Prostate gland (tissue), 2 donors: ENCODE results near the gene SLC35G3. TPM values are rescaled to one million over a fixed set of nuclear protein-coding genes. Genes with fewer than 3 reads are reported as not detected.
"Not testable (repeated sequence)": the region's sequence is repeated elsewhere in the genome, so short reads cannot be mapped to it uniquely, and the experiment has no call there.

Experiments used
- DNase-seq: peaks from one replicate; pipeline ENCODE4 v3.0.0-alpha.2; 2019; ENCODE audit warnings: low spot score
- H3K27ac ChIP-seq, 2 donors: fragments of 200-600 bp; sonication (generic); 2 replicates each; pipeline ENCODE4 v1.5.1; 2017 to 2019
- H3K27me3 ChIP-seq: fragments of 200-600 bp; sonication (generic); replicated peaks from 2 replicates; pipeline ENCODE4 v1.5.1; 2019; ENCODE audit not compliant: insufficient read depth
- H3K36me3 ChIP-seq, 2 donors: fragments of 200-600 bp; sonication (generic); 1 replicate in 1 of 2; 2 replicates in 1 of 2; pipeline versions ENCODE4 v1.5.1 to v1.8.1; 2017 to 2019
- H3K4me1 ChIP-seq: fragments of 200-600 bp; sonication (generic); replicated peaks from 2 replicates; pipeline ENCODE4 v1.5.1; 2019
- H3K4me3 ChIP-seq, 2 donors: fragments of 200-600 bp; sonication (generic); 2 replicates each; pipeline ENCODE4 v1.5.1; 2017 to 2019
- H3K9me3 ChIP-seq: fragments of 200-600 bp; sonication (generic); 2 replicates; pipeline ENCODE4 v1.5.1; 2017
- POLR2A ChIP-seq: fragments of 450-650 bp; IDR thresholded peaks from one replicate; pipeline ENCODE4 v1.6.1; 2016; ENCODE audit warnings: antibody characterized with exemption, mild to moderate bottlenecking
- POLR2AphosphoS5 ChIP-seq: sonication (generic); formaldehyde crosslinking; IDR thresholded peaks from one replicate; pipeline ENCODE4 v1.6.1; 2017; ENCODE audit warnings: antibody characterized with exemption
- WGBS: methylation state at CpG from one replicate; pipeline ENCODE4 v1.1.5; 2018; 5-methylcytosine and 5-hydroxymethylcytosine counted together
- intact Hi-C: fragments of 100-400 bp; cut with DNase I; formaldehyde crosslinking; loops from one replicate; pipeline ENCODE4 v1.14.2; 2022
- total RNA-seq, 2 donors: library from RNA; depleted of rRNA; stranded (reverse); fragments of >200 nt; gene quantifications; one replicate each; pipeline ENCODE4 v1.1.0, GENCODE V29; 2016
- TF ChIP-seq, protein P1 (sequence below), 4 experiments: fragments of 200-600 bp in 2 of 4; fragments of 450-650 bp in 2 of 4; sonication (generic) in 2 of 4; IDR thresholded peaks; 1 replicate in 3 of 4; 2 replicates in 1 of 4; pipeline ENCODE4 v1.5.1; 2016 to 2019; ENCODE audit warnings: antibody characterized with exemption in 4 of 4, mild to moderate bottlenecking in 2 of 4, moderate library complexity in 2 of 4

SLC35G3 gene
- total RNA-seq, 2 donors from 2014 or later, result 0.34 TPM; not detected in 1

DNA sequence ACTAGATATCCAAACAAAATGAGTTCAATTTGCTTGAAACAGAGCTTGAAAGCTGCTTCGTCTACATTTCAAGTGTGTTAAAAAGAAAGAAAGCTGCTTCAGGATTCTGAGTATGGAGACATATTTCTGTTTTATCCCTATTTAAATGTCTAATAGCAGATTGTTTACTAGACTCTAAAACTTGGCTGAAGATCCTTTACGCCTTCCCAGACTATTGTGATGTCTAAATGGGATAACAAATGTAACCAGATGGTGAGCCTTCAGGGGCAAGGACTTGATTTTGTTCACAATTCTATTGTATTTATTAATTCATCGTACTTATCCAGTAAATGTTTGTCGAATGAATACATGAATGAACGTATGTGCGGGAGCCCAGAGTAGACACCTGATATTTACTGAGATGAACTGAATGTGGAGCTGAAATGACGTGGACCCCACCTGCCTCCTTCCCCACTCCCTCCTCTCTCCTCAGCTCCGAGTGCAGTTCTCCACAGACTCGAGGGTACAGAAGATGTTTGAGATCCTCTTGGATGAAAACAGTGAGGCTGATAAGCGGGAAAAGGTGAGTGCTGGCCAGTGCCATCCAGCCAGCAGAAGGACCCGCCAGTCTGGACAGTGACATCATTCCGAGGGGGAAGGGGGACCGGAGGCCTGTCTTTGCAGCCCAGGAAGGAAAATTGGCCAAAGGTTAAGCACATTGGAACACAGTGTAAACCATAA lies 41.6 kb downstream of the SLC35G3 start:
- intact Hi-C loops, result no loop called here

DNA sequence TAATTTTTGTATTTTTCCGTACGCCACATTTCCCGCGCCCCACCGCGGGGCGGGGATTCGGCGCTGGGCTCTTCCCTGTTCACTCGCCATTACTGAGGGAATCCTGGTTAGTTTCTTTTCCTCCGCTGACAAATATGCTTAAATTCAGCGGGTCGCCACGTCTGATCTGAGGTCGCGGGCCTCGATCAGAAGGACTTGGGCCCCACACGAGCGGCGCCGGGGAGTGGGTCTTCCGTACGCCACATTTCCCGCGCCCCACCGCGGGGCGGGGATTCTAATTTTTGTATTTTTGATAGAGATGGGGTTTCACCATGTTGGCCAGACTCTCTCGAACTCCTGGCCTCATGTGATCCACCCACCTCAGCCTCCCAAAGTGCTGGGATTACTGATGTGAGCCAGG lies 43.1 kb downstream of the SLC35G3 start:
- H3K36me3 ChIP-seq, H3K4me1 ChIP-seq, DNase-seq, H3K27ac ChIP-seq, H3K9me3 ChIP-seq, H3K27me3 ChIP-seq, intact Hi-C loops, H3K4me3 ChIP-seq: not testable (repeated sequence)
- WGBS, result 93% methylated on average over 29 of the region's 29 CpGs

More for the DNA sequence above, 41.6 kb downstream of the SLC35G3 start:
- no peaks in the 10 kb centered on the region for H3K36me3 ChIP-seq
- no peaks in the 10 kb centered on the region for H3K4me1 ChIP-seq
- no peaks in the 10 kb centered on the region for H3K9me3 ChIP-seq
- no peak overlapping the region for H3K4me3 ChIP-seq
- no peaks in the 10 kb centered on the region for H3K27me3 ChIP-seq
- WGBS, result 37% methylated on average over 13 of the region's 13 CpGs
- no peak for TF ChIP-seq POLR2A
- no peak for TF ChIP-seq POLR2AphosphoS5
- TF ChIP-seq, protein P1, sequence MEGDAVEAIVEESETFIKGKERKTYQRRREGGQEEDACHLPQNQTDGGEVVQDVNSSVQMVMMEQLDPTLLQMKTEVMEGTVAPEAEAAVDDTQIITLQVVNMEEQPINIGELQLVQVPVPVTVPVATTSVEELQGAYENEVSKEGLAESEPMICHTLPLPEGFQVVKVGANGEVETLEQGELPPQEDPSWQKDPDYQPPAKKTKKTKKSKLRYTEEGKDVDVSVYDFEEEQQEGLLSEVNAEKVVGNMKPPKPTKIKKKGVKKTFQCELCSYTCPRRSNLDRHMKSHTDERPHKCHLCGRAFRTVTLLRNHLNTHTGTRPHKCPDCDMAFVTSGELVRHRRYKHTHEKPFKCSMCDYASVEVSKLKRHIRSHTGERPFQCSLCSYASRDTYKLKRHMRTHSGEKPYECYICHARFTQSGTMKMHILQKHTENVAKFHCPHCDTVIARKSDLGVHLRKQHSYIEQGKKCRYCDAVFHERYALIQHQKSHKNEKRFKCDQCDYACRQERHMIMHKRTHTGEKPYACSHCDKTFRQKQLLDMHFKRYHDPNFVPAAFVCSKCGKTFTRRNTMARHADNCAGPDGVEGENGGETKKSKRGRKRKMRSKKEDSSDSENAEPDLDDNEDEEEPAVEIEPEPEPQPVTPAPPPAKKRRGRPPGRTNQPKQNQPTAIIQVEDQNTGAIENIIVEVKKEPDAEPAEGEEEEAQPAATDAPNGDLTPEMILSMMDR (IDR thresholded peaks at IDR 0.05), result no peak
- no peak for DNase-seq
- no peak overlapping the region for H3K27ac ChIP-seq

DNA sequence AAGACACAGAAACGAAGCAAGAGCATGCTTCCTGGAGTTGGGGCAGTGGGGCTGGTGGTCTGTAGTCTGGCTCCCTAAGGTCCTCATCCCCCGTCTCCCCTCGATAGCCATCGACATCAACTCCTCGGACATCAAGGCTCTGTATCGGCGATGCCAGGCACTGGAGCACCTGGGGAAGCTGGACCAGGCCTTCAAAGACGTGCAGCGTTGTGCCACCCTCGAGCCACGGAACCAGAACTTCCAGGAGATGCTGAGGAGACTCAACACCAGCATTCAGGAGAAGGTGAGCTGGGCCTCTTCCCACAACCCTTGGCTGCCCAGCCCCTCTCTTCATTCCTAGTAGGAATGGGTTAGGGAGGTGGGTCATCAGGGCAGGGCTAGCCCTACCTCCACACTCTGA lies 44.3 kb downstream of the SLC35G3 start:
- no peaks in the 10 kb centered on the region for H3K4me1 ChIP-seq
- H3K36me3 ChIP-seq, result no peaks in the 10 kb centered on the region
- H3K4me3 ChIP-seq, result no peak overlapping the region
- no peaks in the 10 kb centered on the region for H3K9me3 ChIP-seq
- intact Hi-C loops, result no loop called here
- TF ChIP-seq, protein P1 (IDR thresholded peaks at IDR 0.05), result no peak
- TF ChIP-seq POLR2A (no peak), POLR2AphosphoS5 (no peak)
- WGBS, result 93% methylated on average over 11 of the region's 11 CpGs
- no peak overlapping the region for H3K27ac ChIP-seq
- no peak for DNase-seq
- H3K27me3 ChIP-seq, result no peaks in the 10 kb centered on the region

DNA sequence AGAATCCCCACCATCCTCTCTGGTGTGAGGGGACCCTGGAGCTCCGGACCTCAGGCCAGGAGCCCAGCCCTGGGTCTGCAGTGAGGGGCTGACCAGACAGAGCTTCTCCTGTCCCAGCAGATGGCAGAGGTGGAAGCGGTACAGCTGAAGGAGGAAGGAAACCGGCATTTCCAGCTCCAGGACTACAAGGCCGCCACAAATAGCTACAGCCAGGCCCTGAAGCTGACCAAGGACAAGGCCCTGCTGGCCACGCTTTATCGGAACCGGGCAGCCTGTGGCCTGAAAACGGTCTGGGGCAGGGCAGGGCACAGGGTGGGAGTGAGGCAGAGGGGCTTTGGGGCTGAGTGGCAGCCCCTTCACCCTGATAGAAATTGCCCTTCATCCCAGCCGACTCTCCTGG lies 46.0 kb downstream of the SLC35G3 start:
- Histone ChIP-seq H3K36me3 (no peaks in the 10 kb centered on the region), H3K27ac (no peak overlapping the region), H3K27me3 (no peaks in the 10 kb centered on the region), H3K9me3 (no peaks in the 10 kb centered on the region), H3K4me3 (no peak overlapping the region), H3K4me1 (no peaks in the 10 kb centered on the region)
- 73% methylated on average over 9 of the region's 9 CpGs for WGBS
- no peak for DNase-seq
- TF ChIP-seq POLR2A (no peak), POLR2AphosphoS5 (no peak)
- TF ChIP-seq, protein P1 (IDR thresholded peaks at IDR 0.05), result no peak
- intact Hi-C loops, result no loop called here

DNA sequence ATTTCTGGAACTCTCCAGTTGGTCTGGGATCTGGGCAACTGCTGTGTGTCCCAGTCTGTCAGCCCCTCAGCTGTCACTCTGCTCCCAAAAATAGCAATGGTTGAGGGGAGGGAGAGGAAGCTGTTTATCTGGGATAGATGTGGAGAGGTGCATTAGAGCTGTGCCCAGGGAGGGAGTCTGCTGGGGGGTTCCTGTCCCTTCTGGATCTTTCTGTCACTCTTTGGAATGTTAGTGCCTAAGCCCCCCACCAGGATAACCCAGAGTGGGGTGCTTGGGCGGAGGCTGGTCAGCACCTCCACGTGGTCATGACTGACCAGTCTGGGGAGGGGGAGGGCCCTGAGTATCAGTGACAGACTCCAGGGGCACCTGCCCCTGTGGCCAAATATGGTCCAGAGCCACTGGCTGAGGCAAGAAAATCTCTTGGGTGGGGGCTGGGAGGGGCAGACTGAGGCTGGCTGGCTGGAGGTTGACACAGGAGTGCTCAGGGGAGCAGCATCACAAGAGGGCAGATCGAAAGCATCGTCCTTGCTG lies 46.8 kb downstream of the SLC35G3 start, which contains the start of gene UNC45B:
Gene UNC45B (plus strand): TSS at position 443 of the 531 bp plus-strand sequence. CDS start 447 bp downstream, outside the sequence.
- no peak for DNase-seq
- no peaks in the 10 kb centered on the region for H3K27me3 ChIP-seq
- H3K4me1 ChIP-seq, result no peaks in the 10 kb centered on the region
- H3K4me3 ChIP-seq, result no peak within 1 kb of the TSS
- intact Hi-C loops, result no loop called here
- H3K9me3 ChIP-seq, result no peaks in the 10 kb centered on the region
- 78% methylated on average over 4 of the region's 4 CpGs for WGBS
- no peak within 1 kb of the TSS for H3K27ac ChIP-seq
- TF ChIP-seq, protein P1 (IDR thresholded peaks at IDR 0.05), result no peak
- TF ChIP-seq POLR2A (no peak), POLR2AphosphoS5 (no peak)
- H3K36me3 ChIP-seq, result no peaks in the 10 kb centered on the region
